Measurements from ENCODE around the gene DOCK4.

DNA sequence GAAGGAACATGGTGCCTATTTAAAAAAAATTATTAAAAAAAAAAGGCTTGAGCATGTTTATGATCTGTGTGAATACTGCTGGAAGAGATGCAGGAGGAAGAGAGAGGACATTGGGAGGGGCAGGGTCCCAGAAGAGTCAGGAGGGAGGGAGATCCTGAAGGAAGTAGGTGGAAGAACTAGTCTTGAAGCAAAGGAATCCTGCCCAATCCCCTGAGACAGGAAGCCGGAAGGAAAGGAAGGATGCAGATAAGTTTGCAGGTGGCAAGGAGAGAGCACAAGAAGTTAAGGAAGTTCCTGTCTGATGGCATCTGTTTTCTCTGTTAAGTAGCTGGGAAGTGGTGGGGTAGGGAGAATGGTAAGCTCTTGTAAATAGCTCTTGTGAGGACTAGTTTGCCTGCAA, 318.5 kb downstream of the DOCK4 start:
- TF ChIP-seq, protein P1, sequence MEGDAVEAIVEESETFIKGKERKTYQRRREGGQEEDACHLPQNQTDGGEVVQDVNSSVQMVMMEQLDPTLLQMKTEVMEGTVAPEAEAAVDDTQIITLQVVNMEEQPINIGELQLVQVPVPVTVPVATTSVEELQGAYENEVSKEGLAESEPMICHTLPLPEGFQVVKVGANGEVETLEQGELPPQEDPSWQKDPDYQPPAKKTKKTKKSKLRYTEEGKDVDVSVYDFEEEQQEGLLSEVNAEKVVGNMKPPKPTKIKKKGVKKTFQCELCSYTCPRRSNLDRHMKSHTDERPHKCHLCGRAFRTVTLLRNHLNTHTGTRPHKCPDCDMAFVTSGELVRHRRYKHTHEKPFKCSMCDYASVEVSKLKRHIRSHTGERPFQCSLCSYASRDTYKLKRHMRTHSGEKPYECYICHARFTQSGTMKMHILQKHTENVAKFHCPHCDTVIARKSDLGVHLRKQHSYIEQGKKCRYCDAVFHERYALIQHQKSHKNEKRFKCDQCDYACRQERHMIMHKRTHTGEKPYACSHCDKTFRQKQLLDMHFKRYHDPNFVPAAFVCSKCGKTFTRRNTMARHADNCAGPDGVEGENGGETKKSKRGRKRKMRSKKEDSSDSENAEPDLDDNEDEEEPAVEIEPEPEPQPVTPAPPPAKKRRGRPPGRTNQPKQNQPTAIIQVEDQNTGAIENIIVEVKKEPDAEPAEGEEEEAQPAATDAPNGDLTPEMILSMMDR (IDR thresholded peaks at IDR 0.05): no peak
- no peak for TF ChIP-seq POLR2A (IDR thresholded peaks at IDR 0.05)

Data from esophagus squamous epithelium (tissue), 4 donors.